IPS-18c (cell line): ENCODE measurements around the gene MED7.
"Not testable (repeated sequence)": the region's sequence is repeated elsewhere in the genome, so short reads cannot be mapped to it uniquely, and the experiment has no call there.

Source experiments
- H3K4me3 ChIP-seq: 2 replicates; pipeline ENCODE4 v1.7.0; 2013; ENCODE audit warnings: low read depth, mild to moderate bottlenecking, low read length, moderate library complexity; ENCODE audit not compliant: insufficient read depth
- H3K9me3 ChIP-seq: one replicate; pipeline ENCODE4 v1.6.1; 2013; ENCODE audit warnings: mild to moderate bottlenecking, low read length, moderate library complexity; ENCODE audit not compliant: control insufficient read depth, insufficient read depth

Gene MED7, protein sequence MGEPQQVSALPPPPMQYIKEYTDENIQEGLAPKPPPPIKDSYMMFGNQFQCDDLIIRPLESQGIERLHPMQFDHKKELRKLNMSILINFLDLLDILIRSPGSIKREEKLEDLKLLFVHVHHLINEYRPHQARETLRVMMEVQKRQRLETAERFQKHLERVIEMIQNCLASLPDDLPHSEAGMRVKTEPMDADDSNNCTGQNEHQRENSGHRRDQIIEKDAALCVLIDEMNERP

DNA sequence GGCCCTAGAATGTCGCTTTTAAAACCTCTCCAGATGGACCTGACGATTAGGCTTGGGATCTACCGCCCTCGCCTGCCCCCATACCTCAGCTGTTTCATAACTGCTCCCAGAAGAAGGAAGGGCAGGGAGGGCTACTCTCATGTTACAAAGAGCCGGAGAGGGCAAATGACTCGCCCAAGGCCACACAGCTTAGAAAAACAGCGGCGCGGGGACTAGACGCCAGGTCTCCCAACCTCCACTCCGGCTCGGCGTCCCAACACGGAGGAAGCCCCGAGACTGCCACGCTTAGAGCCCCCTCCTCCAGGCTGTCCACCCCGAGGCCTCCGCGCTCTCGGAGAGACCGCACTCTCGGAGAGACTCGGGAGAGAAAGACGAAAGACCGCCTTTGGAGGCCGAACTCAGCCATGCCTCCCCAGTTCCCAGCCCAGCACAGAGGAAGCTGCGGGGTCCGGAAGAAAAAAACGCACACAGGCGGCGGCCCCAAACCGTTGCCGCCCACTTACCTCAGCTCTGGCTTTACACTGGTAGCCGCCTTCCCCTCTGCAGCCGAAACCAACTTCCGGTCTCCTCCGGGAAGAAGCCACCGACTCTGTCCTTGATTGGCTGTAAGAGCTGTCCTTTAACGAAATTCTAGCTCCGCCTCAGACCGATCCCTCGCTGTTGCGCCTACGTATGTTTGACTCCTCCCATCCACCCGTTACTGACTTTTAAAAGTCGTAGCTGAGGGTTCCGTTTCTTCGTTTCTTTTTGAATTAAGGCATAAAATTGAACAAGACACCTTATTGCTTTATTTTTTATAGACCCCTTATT lies at the start of gene MED7:
Gene MED7 (minus strand): TSS at position 549 of the 810 bp plus-strand sequence. CDS start 3,434 bp downstream, outside the sequence.
- H3K9me3 ChIP-seq = no peaks in the 10 kb centered on the region
- H3K4me3 ChIP-seq = peak within 1 kb of the TSS; percentile 92

DNA sequence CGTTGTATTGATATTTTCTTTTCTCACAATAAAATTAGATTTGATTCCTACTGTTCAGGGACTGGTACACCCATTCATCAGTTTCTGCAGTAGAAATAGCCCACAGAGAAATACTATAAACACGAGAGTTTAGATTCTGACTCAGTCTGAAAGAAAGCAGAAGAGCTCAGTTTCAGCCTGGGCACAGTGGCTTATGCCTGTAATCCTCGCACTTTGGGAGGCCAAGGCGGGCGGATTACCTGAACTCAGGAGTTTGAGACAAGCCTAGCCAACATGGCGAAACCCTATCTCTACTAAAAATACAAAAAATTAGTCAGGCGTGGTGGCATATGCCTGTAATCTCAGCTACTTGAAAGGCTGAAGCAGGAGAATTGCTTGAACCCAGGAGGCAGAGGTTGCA lies 46.6 kb upstream of the MED7 start:
- no peak overlapping the region for H3K4me3 ChIP-seq
- no peaks in the 10 kb centered on the region for H3K9me3 ChIP-seq

DNA sequence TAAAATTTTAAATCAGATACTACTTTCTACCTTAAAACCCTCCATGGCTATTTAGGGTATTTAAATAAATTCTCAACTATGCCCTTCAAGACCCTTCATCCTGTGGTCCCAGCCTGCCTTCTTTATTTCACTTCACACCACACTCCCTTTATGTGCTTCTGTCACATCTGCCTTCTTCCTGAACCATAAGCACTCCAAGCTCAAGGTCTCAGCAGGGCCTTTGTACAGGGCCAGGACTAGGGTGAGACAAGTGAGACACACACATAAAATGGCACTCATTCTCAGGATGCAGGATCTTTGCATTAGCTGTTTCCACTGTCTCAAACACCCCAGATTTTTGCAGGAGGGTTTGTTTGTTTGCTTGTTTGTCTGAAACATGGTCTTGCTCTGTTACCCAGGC lies 45.6 kb upstream of the MED7 start:
- no peak overlapping the region for H3K4me3 ChIP-seq
- no peaks in the 10 kb centered on the region for H3K9me3 ChIP-seq

GRCh38 chr5:157187046-157187754 lies 44.5 kb upstream of the MED7 start:
- no peaks in the 10 kb centered on the region for H3K9me3 ChIP-seq
- H3K4me3 ChIP-seq = no peak overlapping the region

- H3K9me3 ChIP-seq = no peaks in the 10 kb centered on the region
- H3K4me3 ChIP-seq = no peak overlapping the region
These were observed 43.8 kb upstream of the MED7 start for GRCh38 chr5:157186309-157187045.

DNA sequence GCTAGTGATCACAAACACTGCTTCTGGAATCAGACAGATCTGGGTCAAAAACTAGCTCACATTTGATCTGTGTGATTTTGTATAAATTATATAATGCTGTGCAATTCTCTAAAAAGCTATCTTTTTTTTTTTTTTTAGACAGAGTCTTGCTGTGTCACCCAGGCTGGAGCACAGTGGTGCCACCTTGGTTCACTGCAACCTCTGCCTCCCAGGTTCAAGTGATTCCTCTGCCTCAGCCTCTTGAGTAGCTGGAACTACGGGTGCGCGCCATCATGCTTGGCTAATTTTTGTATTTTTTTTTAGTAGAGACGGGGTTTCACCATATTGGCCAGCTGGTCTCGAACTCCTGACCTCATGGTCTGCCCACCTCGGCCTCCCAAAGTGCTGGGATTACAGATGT lies 42.5 kb upstream of the MED7 start:
- H3K4me3 ChIP-seq = not testable (repeated sequence)

GRCh38 chr5:157184117-157184670 lies 41.5 kb upstream of the MED7 start:
- Histone ChIP-seq H3K9me3 (no peaks in the 10 kb centered on the region), H3K4me3 (no peak overlapping the region)

More for the DNA sequence above, 42.5 kb upstream of the MED7 start:
- not testable (repeated sequence) for H3K9me3 ChIP-seq

DNA sequence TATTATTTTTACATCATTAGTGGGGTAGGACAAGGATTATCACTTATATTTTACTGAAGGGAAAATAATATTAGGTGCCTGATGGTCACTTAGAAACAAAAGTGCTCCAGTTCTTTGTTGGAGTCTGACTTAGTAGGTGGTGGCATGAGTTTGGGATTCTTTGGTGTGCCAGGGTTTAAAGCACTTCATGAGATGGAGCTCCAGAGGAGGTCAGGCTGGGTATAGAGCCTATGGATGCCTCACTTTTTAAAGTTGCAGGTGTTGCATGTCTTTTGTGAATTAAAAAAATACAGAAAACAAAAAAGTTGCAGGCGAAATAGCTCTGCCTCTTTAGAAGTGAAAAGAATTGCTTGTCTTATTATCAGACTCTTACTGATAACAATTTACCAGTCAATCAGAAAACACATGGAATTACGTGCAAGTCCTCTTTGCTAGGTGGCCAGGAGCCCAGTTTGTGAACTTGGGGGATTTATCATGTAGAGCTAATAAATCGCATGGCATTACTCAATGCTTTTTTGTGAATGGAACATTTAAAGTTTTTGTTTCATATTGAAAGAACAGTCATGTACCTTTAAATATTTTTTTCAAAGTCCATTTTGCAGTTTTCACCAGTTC lies 39.6 kb upstream of the MED7 start:
- Histone ChIP-seq H3K9me3 (no peaks in the 10 kb centered on the region), H3K4me3 (no peak overlapping the region)

DNA sequence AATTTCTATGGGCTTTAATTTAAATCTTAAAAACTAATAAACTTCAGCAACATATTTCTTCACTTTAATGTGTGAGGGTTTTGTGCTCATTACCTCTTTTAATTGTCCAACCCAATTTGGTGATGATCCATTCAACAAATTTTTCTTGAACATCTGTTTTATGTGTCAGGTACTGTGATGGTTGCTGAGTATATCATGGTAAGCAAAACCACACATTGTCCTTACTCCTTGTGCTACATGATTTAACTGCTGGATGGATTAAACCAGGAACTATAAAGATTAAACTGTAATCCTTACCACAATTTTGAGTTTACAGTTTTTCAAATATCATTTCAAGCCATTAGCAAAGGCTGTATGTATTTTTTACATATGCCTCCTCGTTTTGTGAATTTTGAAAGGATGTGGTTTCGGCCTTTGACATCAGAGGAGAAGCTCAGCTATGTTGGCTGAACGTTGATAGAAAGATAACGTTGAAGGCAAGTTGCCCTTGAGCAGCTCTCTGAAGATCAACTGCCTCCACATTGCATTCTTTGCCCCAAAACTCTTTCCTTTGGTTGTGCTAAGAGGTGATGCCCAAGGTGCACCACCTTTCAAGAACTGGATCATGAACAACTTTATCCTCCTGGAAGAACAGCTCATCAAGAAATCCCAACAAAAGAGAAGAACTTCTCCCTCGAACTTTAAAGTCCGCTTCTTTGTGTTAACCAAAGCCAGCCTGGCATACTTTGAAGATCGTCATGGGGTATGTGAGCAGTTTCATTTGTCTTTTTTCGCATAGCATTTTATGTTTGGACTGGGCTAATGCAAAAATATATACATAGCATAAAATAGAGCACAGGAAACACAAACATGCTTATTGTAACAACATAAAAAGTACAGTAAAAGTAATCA lies 38.0 kb upstream of the MED7 start, which contains the start of gene ITK:
Gene ITK (plus strand): TSS at position 467 of the 891 bp plus-strand sequence. CDS start 138 bp downstream, at position 605.
- no peaks in the 10 kb centered on the region for H3K9me3 ChIP-seq
- no peak within 1 kb of the TSS for H3K4me3 ChIP-seq

- no peaks in the 10 kb centered on the region for H3K9me3 ChIP-seq
- H3K4me3 ChIP-seq = no peak overlapping the region
These were observed 36.3 kb upstream of the MED7 start for GRCh38 chr5:157178966-157179365.

GRCh38 chr5:157177953-157178352 lies 35.3 kb upstream of the MED7 start:
- Histone ChIP-seq H3K4me3 (no peak overlapping the region), H3K9me3 (no peaks in the 10 kb centered on the region)

GRCh38 chr5:157175071-157175612 lies 32.5 kb upstream of the MED7 start:
- Histone ChIP-seq H3K9me3 (peaks cover 4% of the 10 kb centered on the region), H3K4me3 (no peak overlapping the region)

DNA sequence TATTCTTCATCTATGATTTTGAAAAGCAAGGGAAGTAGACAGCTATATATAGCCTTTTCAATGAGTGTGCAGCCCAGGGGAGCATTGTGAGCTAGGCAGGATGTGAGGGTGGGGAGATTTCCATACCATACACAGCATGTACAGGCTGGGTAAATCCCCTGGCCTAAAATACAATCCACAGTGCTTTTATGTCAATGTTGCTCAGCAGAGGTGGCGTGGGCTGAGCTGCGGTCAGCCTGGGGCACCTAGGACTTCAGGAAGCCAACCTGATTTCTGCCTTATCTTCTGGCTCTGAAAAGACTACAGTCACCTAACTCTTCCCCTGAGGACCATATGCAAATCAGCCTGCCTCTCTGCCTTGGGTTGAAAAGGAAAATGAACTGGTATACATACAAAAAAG lies 29.7 kb upstream of the MED7 start:
- no peak overlapping the region for H3K4me3 ChIP-seq
- H3K9me3 ChIP-seq = peaks cover 4% of the 10 kb centered on the region

- Histone ChIP-seq H3K9me3 (peaks cover 4% of the 10 kb centered on the region), H3K4me3 (no peak overlapping the region)
These were observed 25.6 kb upstream of the MED7 start for GRCh38 chr5:157168286-157168685.

DNA sequence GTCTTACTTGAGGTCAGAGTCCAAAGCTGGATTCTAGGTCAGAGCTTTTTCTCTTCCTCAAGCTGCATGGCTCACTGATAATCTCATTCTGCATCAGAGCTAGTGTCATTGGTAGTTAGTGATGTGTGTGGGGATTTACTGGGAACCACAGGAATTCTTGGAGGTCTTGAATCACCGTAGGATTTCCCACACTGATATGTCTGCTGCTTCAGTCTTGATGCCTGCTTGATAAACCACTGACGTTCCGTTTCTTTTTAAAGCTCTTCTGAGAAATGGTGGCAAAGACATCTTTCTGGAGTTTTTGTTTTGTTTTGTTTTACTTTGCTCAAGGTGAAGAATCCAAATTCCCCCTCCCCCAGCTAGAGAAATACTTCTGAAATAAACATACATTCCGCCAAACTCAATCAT lies 24.6 kb upstream of the MED7 start:
- Histone ChIP-seq H3K9me3 (peaks cover 2% of the 10 kb centered on the region), H3K4me3 (no peak overlapping the region)
